ENCODE data around the gene LRFN4. TPM values are rescaled to one million over a fixed set of nuclear protein-coding genes. Genes with fewer than 3 reads are reported as not detected.
A peak's percentile ranks its signal among the peaks of the same experiment; 100 is the strongest.

Gene LRFN4
- total and polyA plus RNA-seq, 2 of the 13 experiments (the other 11 are each of a cell fraction or from before 2014, with no cell fraction given) = 1.3 to 6.8 TPM

DNA sequence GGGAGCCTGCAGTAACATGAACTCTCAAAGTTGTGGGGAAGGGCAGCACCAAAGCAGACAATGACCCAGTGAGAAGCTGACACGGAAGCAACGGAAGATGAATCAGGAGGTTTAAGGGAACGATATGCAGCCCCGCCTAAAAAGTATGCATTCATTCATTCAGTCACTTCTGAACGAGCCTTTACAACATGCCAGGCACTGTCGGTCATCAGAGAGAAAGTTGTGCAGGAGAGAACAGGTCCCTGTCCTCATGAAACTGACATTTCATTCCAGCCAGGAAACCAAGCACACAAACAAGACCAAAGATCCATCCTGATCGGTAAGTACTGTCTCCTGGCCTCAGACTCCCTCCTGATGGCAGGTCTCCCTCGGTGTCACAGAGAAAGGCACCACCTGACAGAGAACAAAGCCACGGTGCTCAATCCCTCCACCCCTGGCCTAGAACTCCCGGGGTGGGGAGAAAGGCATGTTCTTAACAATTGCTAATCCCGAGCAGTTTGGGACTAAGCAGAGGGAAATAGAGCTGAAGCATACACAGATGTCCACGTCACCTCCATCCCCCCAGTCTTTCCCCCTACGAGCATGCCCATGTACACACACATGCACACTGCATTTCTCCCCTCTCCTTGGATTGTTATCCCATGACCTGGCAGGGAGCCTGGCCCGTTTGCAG is 49.3 kb downstream of the LRFN4 start (continued):
- TF ChIP-seq MXD3 (CRISPR knock-in tag; IDR thresholded peaks at IDR 0.05) (no peak), NFIC (IDR thresholded peaks at IDR 0.05; ENCODE audit: low read length) (no peak; the same call in 1 of the 2 replicates), ZNF563 (CRISPR knock-in tag; IDR thresholded peaks at IDR 0.05) (0 out of 2 replicates have a peak, but pooled peaks have one; percentile 1), ZNF576 (CRISPR knock-in tag; IDR thresholded peaks at IDR 0.05) (no peak), KLF15 (CRISPR knock-in tag; IDR thresholded peaks at IDR 0.05; ENCODE audit: borderline replicate concordance) (no peak), MIER2 (CRISPR knock-in tag; IDR thresholded peaks at IDR 0.05) (no peak), ZBTB7A (CRISPR knock-in tag; IDR thresholded peaks at IDR 0.05) (no peak), TBX2 (CRISPR knock-in tag; IDR thresholded peaks at IDR 0.05; ENCODE audit: borderline replicate concordance) (no peak; the same call in 1 of the 2 replicates), ARHGAP35 (CRISPR knock-in tag; IDR thresholded peaks at IDR 0.05; ENCODE audit: borderline replicate concordance) (no peak), NR2C2 (CRISPR knock-in tag; IDR thresholded peaks at IDR 0.05; ENCODE audit: borderline replicate concordance) (no peak), NFE2 (CRISPR knock-in tag; IDR thresholded peaks at IDR 0.05) (no peak), MTF2 (CRISPR knock-in tag; IDR thresholded peaks at IDR 0.05; ENCODE audit: borderline replicate concordance) (no peak), ASH2L (IDR thresholded peaks at IDR 0.05; ENCODE audit: insufficient read length, low read depth, low read length) (no peak), HMGXB4 (CRISPR knock-in tag; IDR thresholded peaks at IDR 0.05; ENCODE audit: borderline replicate concordance in 1 of 2, low read depth in 1 of 2) (no peak), ZNF430 (CRISPR knock-in tag; IDR thresholded peaks at IDR 0.05) (no peak), ZBTB3 (CRISPR knock-in tag; IDR thresholded peaks at IDR 0.05; ENCODE audit: borderline replicate concordance, low read depth) (no peak), ZNF3 (CRISPR knock-in tag; IDR thresholded peaks at IDR 0.05) (0 out of 2 replicates have a peak, but pooled peaks have one; percentile 44), STAG1 (CRISPR knock-in tag; IDR thresholded peaks at IDR 0.05) (no peak), FOXO1 (CRISPR knock-in tag; IDR thresholded peaks at IDR 0.05) (peak; percentile 45)
- TF ChIP-seq, protein P1, sequence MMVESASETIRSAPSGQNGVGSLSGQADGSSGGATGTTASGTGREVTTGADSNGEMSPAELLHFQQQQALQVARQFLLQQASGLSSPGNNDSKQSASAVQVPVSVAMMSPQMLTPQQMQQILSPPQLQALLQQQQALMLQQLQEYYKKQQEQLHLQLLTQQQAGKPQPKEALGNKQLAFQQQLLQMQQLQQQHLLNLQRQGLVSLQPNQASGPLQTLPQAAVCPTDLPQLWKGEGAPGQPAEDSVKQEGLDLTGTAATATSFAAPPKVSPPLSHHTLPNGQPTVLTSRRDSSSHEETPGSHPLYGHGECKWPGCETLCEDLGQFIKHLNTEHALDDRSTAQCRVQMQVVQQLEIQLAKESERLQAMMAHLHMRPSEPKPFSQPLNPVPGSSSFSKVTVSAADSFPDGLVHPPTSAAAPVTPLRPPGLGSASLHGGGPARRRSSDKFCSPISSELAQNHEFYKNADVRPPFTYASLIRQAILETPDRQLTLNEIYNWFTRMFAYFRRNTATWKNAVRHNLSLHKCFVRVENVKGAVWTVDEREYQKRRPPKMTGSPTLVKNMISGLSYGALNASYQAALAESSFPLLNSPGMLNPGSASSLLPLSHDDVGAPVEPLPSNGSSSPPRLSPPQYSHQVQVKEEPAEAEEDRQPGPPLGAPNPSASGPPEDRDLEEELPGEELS (CRISPR knock-in tag; IDR thresholded peaks at IDR 0.05) = 0 out of 2 replicates have a peak, but pooled peaks have one; percentile 46
- TF ChIP-seq, protein P2, sequence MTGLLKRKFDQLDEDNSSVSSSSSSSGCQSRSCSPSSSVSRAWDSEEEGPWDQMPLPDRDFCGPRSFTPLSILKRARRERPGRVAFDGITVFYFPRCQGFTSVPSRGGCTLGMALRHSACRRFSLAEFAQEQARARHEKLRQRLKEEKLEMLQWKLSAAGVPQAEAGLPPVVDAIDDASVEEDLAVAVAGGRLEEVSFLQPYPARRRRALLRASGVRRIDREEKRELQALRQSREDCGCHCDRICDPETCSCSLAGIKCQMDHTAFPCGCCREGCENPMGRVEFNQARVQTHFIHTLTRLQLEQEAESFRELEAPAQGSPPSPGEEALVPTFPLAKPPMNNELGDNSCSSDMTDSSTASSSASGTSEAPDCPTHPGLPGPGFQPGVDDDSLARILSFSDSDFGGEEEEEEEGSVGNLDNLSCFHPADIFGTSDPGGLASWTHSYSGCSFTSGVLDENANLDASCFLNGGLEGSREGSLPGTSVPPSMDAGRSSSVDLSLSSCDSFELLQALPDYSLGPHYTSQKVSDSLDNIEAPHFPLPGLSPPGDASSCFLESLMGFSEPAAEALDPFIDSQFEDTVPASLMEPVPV (CRISPR knock-in tag; IDR thresholded peaks at IDR 0.05) = no peak
- TF ChIP-seq, protein P3, sequence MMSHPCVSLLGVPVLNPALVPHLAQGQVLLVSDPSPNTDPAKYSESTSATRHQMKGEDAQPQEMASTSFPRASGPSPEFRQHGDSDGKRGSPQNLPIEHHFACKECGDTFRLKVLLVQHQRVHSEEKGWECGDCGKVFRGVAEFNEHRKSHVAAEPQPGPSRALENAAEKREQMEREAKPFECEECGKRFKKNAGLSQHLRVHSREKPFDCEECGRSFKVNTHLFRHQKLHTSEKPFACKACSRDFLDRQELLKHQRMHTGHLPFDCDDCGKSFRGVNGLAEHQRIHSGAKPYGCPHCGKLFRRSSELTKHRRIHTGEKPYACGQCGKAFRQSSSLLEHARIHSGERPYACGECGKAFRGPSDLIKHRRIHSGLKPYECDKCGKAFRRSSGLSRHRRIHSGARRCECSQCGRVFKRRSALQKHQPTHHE (CRISPR knock-in tag; IDR thresholded peaks at IDR 0.05; ENCODE audit: borderline replicate concordance) = no peak
